D721Med (cell line): ENCODE data around the gene CEP164.

ENCODE experiments used
- DNase-seq: peaks from one replicate; pipeline ENCODE4 v3.0.0; 2011; ENCODE audit warnings: low spot score; ENCODE audit not compliant: insufficient read length
- FAIRE-seq: peaks from 2 replicates; lab custom pipeline; 2011; peaks lifted over from hg19 to GRCh38; lab: Jason Lieb, UNC
- CTCF ChIP-seq: IDR thresholded peaks from 2 replicates; pipeline ENCODE4 v1.5.1; 2012; ENCODE audit warnings: mild to moderate bottlenecking, control low read depth; ENCODE audit not compliant: insufficient read depth; ENCODE audit errors: missing control alignments

Gene CEP164

GRCh38 chr11:117361432-117361831, 33.8 kb downstream of the CEP164 start:
- DNase-seq, result no peak
- no peak for TF ChIP-seq CTCF
- FAIRE-seq, result no peak

GRCh38 chr11:117366248-117366647, 38.6 kb downstream of the CEP164 start:
- no peak for DNase-seq
- TF ChIP-seq CTCF, result peak; percentile 22
- FAIRE-seq, result no peak

GRCh38 chr11:117366875-117367274, 39.2 kb downstream of the CEP164 start:
- no peak for DNase-seq
- no peak for TF ChIP-seq CTCF
- FAIRE-seq, result no peak

GRCh38 chr11:117369534-117369933, 41.9 kb downstream of the CEP164 start:
- DNase-seq (no peak), FAIRE-seq (no peak)
- TF ChIP-seq CTCF, result no peak

- no peak for DNase-seq
- TF ChIP-seq CTCF, result no peak
- FAIRE-seq, result no peak
Observed at GRCh38 chr11:117371453-117371852, 43.8 kb downstream of the CEP164 start.

GRCh38 chr11:117374316-117375055, 46.8 kb downstream of the CEP164 start:
- peak; percentile 74 for FAIRE-seq
- TF ChIP-seq CTCF, result no peak
- peak; percentile 82 for DNase-seq

GRCh38 chr11:117375960-117376359, 48.3 kb downstream of the CEP164 start:
- DNase-seq (no peak), FAIRE-seq (no peak)
- TF ChIP-seq CTCF, result no peak
